Left ventricle myocardium superior (tissue), 1 donor: ENCODE results near the gene SIK2. TPM values are rescaled to one million over a fixed set of nuclear protein-coding genes. Genes with fewer than 3 reads are reported as not detected.
"Not testable (repeated sequence)": the region's sequence is repeated elsewhere in the genome, so short reads cannot be mapped to it uniquely, and the experiment has no call there.

Experiments
- ATAC-seq: fragments of 200-7000 bp; cut with Tn5 transposase; one replicate; pipeline ENCODE4 v1.9.1; 2020; ENCODE audit warnings: mild to moderate bottlenecking, moderate library complexity
- DNase-seq: peaks from one replicate; pipeline ENCODE4 v3.0.0-alpha.2; 2020
- intact Hi-C: fragments of 100-400 bp; cut with micrococcal nuclease; formaldehyde crosslinking; loops from one replicate; pipeline ENCODE4 v1.11.0; 2022
- total RNA-seq: library from RNA; stranded (reverse); fragmentation: NEBNext Ultra II Directional; extraction: Animal tissue kit (Norgen Biotek cat#: 25700); gene quantifications from one replicate; pipeline ENCODE4 v1.2.1, GENCODE V29; 2021
- donor health status: DM: no; HTN: yes; CAD: no; lungs with severe emphysema.

The SIK2 gene
- total RNA-seq, 1 donor from 2014 or later, result 17.8 TPM

GRCh38 chr11:111765320-111765983 lies 163.2 kb downstream of the SIK2 start:
- no peak for DNase-seq
- ATAC-seq, result peak; percentile 62
- intact Hi-C loops, result loop anchor here (10.0 kb wide), 1 partner anchor 79 kb away; no protein-coding TSS in a partner anchor

DNA sequence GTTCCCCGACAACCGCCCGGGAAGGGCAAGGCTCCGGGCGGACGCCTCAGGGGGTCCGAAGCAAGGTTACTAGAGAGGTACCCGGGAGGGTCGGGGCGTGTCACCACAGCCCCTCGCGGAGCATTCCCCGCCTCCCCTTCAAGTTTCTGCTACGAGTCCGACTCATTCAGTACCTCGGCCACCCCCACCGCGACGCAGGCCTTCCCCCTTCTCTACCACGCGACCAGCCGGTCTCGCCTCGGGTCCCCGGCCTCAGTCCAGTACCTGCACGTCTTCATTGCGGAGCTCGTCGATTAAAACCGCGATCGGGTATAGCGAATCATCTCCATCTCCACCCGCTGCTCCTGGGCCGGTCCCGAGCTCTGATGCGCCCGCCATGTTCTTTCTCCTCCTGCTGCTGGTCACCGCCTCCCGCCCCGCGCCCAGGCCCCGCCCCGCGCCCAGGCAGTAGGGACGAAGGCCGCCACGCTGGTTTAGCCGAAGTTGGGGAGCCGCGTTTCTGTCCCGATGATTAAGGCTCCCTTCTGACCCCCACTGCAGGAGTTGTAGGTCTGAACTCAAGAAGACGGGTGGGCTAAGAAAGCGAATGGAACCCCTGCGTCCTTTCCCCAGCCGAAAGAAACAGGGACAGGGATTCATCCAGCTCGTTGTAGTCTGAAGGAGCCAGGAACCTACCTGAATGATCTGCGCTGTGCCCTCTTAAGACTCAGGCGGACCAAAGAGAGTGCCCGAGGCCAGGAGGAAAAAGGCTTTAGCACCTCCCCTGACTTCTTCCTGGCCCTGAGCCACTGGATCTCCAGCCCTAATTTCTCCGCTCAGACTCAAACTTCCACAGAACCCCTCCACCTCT lies 164.0 kb downstream of the SIK2 start, which contains the start of gene PPP2R1B:
Gene PPP2R1B (minus strand): TSS at position 406 of the 850 bp plus-strand sequence. CDS start 28 bp downstream, at position 378.
- DNase-seq, result peak; percentile 81
- intact Hi-C loops, result loop anchor here (10.0 kb wide), 1 partner anchor 79 kb away; no protein-coding TSS in a partner anchor

DNA sequence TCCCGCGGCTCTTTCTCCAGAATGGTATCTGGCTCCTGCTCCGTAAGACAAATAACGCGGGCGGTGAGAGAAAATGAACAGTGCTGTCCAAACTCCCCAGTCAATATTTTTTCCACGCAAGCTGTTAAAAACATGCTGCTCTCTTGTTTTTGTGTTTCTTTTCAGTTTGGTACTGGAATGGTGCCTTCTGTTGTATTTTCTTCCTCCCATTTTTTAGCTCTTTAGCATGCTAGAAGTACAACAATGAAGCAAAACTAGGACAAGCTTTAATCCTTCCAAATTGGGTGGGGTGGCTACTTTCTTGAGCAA lies 164.5 kb downstream of the SIK2 start:
- DNase-seq (no peak), ATAC-seq (peak; percentile 57)
- intact Hi-C loops, result loop anchor here (10.0 kb wide), 1 partner anchor 78 kb away; no protein-coding TSS in a partner anchor

More for the DNA sequence above, 164.0 kb downstream of the SIK2 start, which contains the start of gene PPP2R1B:
- ATAC-seq, result peak; percentile 99

DNA sequence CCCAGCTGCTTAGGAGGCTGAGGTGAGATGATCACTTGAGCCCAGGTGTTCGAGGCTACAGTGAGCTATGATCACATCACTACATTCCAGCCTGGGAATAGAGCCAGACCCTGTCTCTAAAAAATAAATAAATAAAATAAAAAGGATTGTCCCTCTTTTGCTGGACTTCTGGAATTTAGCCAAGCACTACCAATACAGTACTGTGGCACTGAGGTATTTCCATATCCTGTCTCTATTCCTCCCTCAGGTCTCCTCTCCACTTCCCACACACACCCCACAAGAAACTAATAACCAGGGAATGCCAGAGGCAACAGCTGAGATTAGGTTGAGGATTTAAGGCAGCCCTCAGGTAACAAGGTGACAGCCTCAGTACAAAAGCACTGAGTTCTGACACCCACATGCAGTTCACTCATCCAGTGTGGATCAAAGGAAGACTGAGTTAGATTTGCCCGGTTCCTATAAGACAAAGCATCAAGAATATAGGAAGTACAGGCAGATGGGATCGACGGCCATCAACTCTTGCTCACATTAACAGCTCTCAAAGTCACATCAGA lies 168.4 kb downstream of the SIK2 start:
- DNase-seq (no peak), ATAC-seq (no peak)
- intact Hi-C loops, result no loop called here

DNA sequence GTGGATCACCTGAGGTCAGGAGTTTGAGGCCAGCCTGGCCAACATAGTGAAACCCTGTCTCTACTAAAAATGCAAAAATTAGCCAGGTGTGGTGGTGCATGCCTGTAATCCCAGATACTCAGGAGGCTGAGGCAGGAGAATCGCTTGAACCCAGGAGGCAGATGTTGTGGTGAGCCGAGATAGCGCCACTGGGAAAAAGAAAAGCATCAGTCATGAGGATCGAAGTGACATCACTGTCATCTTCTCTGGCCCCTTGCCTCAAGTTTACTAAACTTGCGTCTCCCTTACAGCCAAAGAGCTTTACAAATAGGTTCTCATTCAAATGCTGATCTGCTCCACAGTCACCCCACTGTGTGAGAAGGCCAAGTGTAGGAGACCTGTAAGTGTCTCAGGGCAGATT lies 169.0 kb downstream of the SIK2 start:
- intact Hi-C loops, DNase-seq, ATAC-seq: not testable (repeated sequence)

GRCh38 chr11:111772535-111772934 lies 170.3 kb downstream of the SIK2 start:
- intact Hi-C loops, result no loop called here
- DNase-seq (no peak), ATAC-seq (no peak)

GRCh38 chr11:111774955-111775710 lies 172.9 kb downstream of the SIK2 start:
- DNase-seq (peak; percentile 48), ATAC-seq (peak; percentile 66)
- intact Hi-C loops, result no loop called here

- ATAC-seq, result no peak
- intact Hi-C loops, result loop anchor here (2.0 kb wide), 1 partner anchor 174 kb away; the partner anchor contains the start of gene SIK2
- DNase-seq, result no peak
Observed at GRCh38 chr11:111776398-111777093, 174.3 kb downstream of the SIK2 start.

DNA sequence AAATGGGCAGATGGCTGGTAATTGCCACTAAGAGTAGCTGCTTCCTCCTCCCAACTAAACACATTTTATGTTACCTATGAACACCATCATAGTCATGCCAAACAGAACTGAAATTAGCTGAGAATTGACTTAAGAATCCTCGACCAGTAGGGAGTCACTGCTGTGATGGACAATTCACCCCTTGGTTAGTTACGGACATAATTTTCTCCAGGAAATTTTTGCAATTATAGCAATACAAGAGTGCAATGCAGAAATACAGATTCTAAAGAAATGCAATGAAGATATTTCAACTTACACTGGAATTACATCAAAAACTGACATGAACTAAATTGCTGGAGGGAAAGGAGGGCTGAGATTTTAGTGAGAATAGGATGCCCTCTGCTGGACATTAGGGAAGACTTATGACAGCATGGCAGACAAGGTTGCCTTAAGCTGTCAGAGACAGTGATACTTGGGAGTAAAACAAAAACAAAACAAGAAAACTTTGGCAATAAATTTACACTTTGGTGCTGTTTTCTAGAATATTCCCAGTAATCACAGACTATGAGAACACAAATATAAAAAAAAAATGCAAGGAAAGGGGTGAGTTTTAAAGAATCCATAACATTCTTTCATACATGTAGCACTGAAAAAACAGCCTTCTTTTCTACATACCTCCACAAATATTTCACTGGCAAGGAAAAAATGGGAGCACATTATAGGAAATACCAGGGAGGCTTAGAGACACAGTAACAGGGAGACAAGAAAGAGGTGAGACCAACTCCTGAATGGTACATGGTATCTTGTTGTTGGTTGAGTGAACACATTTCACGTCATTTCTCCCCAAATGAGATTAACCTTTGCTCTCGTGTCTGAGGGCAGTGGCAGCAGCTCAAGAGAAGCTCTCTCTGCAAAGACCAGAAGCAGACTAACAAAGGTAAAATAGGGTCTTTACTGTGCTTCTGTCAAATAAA lies 175.1 kb downstream of the SIK2 start:
- no peak for DNase-seq
- intact Hi-C loops, result loop anchor here (2.0 kb wide), 1 partner anchor 175 kb away; the partner anchor contains the start of gene SIK2
- peak; percentile 82 for ATAC-seq

- intact Hi-C loops, result no loop called here
- ATAC-seq, result no peak
- no peak for DNase-seq
Observed at GRCh38 chr11:111778047-111778558, 175.9 kb downstream of the SIK2 start.

- DNase-seq (no peak), ATAC-seq (no peak)
- intact Hi-C loops, result no loop called here
Observed at GRCh38 chr11:111779118-111779517, 176.9 kb downstream of the SIK2 start.

Other genes starting within 250 kb of the SIK2 start
- gene POU2AF1, start 223.2 kb upstream of the SIK2 start, total RNA-seq, result 0.62 TPM
- gene BTG4, start 90.1 kb upstream of the SIK2 start, total RNA-seq, result not detected
- gene HOATZ, start 87.7 kb upstream of the SIK2 start, total RNA-seq, result not detected
- 3.8 TPM for gene LAYN, start 61.7 kb upstream of the SIK2 start, total RNA-seq
- gene PPP2R1B, start 163.9 kb downstream of the SIK2 start, total RNA-seq, result 7.4 TPM